AG04450 (cell line): ENCODE measurements around the gene OR2L5. TPM values are rescaled to one million over a fixed set of nuclear protein-coding genes. Genes with fewer than 3 reads are reported as not detected.

ENCODE experiments used
- CTCF ChIA-PET: fragments of 300-600, 350-600 bp; formaldehyde crosslinking; extraction: SDS; loops from one replicate; lab custom pipeline; 2022; ENCODE audit warnings: antibody characterized with exemption, inconsistent platforms; lab: Charles Lee
- POLR2A ChIA-PET: fragments of 350-600 bp; formaldehyde crosslinking; extraction: SDS; loops from one replicate; lab custom pipeline; 2021; ENCODE audit warnings: antibody characterized with exemption, inconsistent platforms; lab: Yijun Ruan, JAX
- DNase-seq: peaks from one replicate; pipeline ENCODE4 v3.0.0-alpha.2; 2011; ENCODE audit warnings: low read depth, low spot score
- H3K27ac ChIP-seq: one replicate; pipeline ENCODE4 v1.5.1; 2012; ENCODE audit warnings: low read depth, low read length, control low read depth
- H3K27me3 ChIP-seq: one replicate; pipeline ENCODE4 v1.6.0; 2012; ENCODE audit warnings: low read length; ENCODE audit not compliant: control insufficient read depth, insufficient read depth
- H3K4me3 ChIP-seq: 2 replicates; pipeline ENCODE4 v1.5.1; 2011; ENCODE audit warnings: mild to moderate bottlenecking, low read depth, low read length, control low read depth
- H3K9me3 ChIP-seq: 2 replicates; pipeline ENCODE4 v1.5.1; 2012; ENCODE audit warnings: low read length; ENCODE audit not compliant: control insufficient read depth, insufficient read depth
- polyA plus RNA-seq: library from polyadenylated mRNA; depleted of rRNA; stranded (reverse); fragments of >200 nt; gene quantifications from 2 replicates; pipeline ENCODE4 v1.2.3, GENCODE V29; 2011
- TF ChIP-seq, protein P1 (sequence below): IDR thresholded peaks from 2 replicates; pipeline ENCODE4 v1.5.1; 2011; ENCODE audit warnings: low read depth, low read length, control low read depth, inconsistent platforms

OR2L5 gene
- polyA plus RNA-seq, 1 experiment = not detected

- ChIA-PET CTCF (no interaction called here), POLR2A (no interaction called here)
- H3K27ac ChIP-seq = no peak overlapping the region
- no peaks in the 10 kb centered on the region for H3K27me3 ChIP-seq
- no peak overlapping the region for H3K4me3 ChIP-seq
- no peak for DNase-seq
- TF ChIP-seq, protein P1, sequence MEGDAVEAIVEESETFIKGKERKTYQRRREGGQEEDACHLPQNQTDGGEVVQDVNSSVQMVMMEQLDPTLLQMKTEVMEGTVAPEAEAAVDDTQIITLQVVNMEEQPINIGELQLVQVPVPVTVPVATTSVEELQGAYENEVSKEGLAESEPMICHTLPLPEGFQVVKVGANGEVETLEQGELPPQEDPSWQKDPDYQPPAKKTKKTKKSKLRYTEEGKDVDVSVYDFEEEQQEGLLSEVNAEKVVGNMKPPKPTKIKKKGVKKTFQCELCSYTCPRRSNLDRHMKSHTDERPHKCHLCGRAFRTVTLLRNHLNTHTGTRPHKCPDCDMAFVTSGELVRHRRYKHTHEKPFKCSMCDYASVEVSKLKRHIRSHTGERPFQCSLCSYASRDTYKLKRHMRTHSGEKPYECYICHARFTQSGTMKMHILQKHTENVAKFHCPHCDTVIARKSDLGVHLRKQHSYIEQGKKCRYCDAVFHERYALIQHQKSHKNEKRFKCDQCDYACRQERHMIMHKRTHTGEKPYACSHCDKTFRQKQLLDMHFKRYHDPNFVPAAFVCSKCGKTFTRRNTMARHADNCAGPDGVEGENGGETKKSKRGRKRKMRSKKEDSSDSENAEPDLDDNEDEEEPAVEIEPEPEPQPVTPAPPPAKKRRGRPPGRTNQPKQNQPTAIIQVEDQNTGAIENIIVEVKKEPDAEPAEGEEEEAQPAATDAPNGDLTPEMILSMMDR = no peak
- peaks cover 2% of the 10 kb centered on the region for H3K9me3 ChIP-seq
These were observed 31.7 kb downstream of the OR2L5 start for GRCh38 chr1:248045209-248045608.

DNA sequence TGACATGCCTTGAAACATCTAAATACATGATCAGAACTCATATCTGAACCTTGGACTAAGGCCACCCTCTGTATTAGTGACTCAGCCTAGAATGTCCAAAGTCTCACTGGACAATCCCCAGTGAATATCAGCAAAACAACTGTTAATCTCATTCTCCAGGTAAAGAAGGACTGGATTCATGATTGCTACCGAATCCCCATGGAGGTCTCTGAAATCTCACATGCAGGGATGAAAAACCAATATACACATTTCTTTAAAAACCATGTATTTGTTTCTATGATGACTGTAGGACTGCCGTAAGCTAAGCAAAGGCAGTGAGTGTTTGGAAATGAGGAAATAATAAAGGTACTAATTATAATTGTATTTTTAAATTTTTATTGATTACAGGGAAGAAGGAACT lies 33.1 kb downstream of the OR2L5 start, which contains the start of gene OR2L3:
Gene OR2L3, plus strand, starts transcription at position 301 of the 400 bp plus-strand sequence. CDS start 13,846 bp downstream, outside the sequence.
- Histone ChIP-seq H3K4me3 (no peak within 1 kb of the TSS), H3K27me3 (no peaks in the 10 kb centered on the region), H3K27ac (no peak within 1 kb of the TSS), H3K9me3 (peaks cover 2% of the 10 kb centered on the region)
- TF ChIP-seq, protein P1 = no peak
- no peak for DNase-seq
- POLR2A ChIA-PET = no interaction called here
- CTCF ChIA-PET = no interaction called here

GRCh38 chr1:248047008-248047407 lies 33.5 kb downstream of the OR2L5 start:
- TF ChIP-seq, protein P1 = no peak
- H3K4me3 ChIP-seq = no peak overlapping the region
- H3K27ac ChIP-seq = no peak overlapping the region
- no peak for DNase-seq
- CTCF ChIA-PET = no interaction called here
- POLR2A ChIA-PET = no interaction called here
- peaks cover 2% of the 10 kb centered on the region for H3K9me3 ChIP-seq
- H3K27me3 ChIP-seq = no peaks in the 10 kb centered on the region

GRCh38 chr1:248054671-248055070 lies 41.2 kb downstream of the OR2L5 start:
- ChIA-PET CTCF (no interaction called here), POLR2A (no interaction called here)
- TF ChIP-seq, protein P1 = no peak
- no peak for DNase-seq
- H3K27ac ChIP-seq = no peak overlapping the region
- H3K4me3 ChIP-seq = no peak overlapping the region
- no peaks in the 10 kb centered on the region for H3K27me3 ChIP-seq
- H3K9me3 ChIP-seq = peaks cover 7% of the 10 kb centered on the region

GRCh38 chr1:248055261-248055660 lies 41.8 kb downstream of the OR2L5 start:
- Histone ChIP-seq H3K27me3 (no peaks in the 10 kb centered on the region), H3K4me3 (no peak overlapping the region), H3K27ac (no peak overlapping the region), H3K9me3 (peaks cover 7% of the 10 kb centered on the region)
- TF ChIP-seq, protein P1 = no peak
- POLR2A ChIA-PET = no interaction called here
- CTCF ChIA-PET = no interaction called here
- no peak for DNase-seq
